Smooth muscle cell (in vitro differentiated cells): ENCODE measurements around the gene ZNF581. TPM values are rescaled to one million over a fixed set of nuclear protein-coding genes. Genes with fewer than 3 reads are reported as not detected.

Source experiments
- DNase-seq: peaks from one replicate; lab custom pipeline; 2025; ENCODE audit not compliant: unreplicated experiment; lab: John Stamatoyannopoulos, UW
- H2AFZ ChIP-seq: fragments of 200-600 bp; sonication (generic); 2 replicates; pipeline ENCODE4 v1.6.0; 2016; ENCODE audit warnings: antibody characterized with exemption, low read depth, mild to moderate bottlenecking
- H3F3A ChIP-seq: fragments of 200-600 bp; sonication (generic); 2 replicates; pipeline ENCODE4 v1.6.0; 2017; ENCODE audit warnings: antibody characterized with exemption, low read depth
- H3K27ac ChIP-seq: fragments of 200-600 bp; sonication (generic); 2 replicates; pipeline ENCODE4 v1.5.1; 2016; ENCODE audit warnings: low read depth, mild to moderate bottlenecking
- H3K27me3 ChIP-seq: fragments of 200-600 bp; sonication (generic); 2 replicates; pipeline ENCODE4 v1.6.1; 2016; ENCODE audit warnings: low read depth, mild to moderate bottlenecking
- H3K36me3 ChIP-seq: fragments of 200-600 bp; sonication (generic); 2 replicates; pipeline ENCODE4 v1.5.1; 2016; ENCODE audit warnings: low read depth
- H3K4me1 ChIP-seq: fragments of 200-600 bp; sonication (generic); 2 replicates; pipeline ENCODE4 v1.5.1; 2016; ENCODE audit warnings: low read depth
- H3K4me2 ChIP-seq: fragments of 200-600 bp; sonication (generic); 2 replicates; pipeline ENCODE4 v1.6.0; 2016; ENCODE audit warnings: mild to moderate bottlenecking
- H3K4me3 ChIP-seq: fragments of 200-600 bp; sonication (generic); 2 replicates; pipeline ENCODE4 v1.5.1; 2016; ENCODE audit warnings: mild to moderate bottlenecking
- H3K79me2 ChIP-seq: fragments of 200-600 bp; sonication (generic); 2 replicates; pipeline ENCODE4 v1.6.0; 2016; ENCODE audit warnings: low read depth, mild to moderate bottlenecking
- H3K9ac ChIP-seq: fragments of 200-600 bp; sonication (generic); 2 replicates; pipeline ENCODE4 v1.6.0; 2016; ENCODE audit warnings: low read depth
- H3K9me3 ChIP-seq: fragments of 200-600 bp; sonication (generic); replicated peaks from 2 replicates; pipeline ENCODE4 v1.5.1; 2016; ENCODE audit warnings: low read depth
- H4K20me1 ChIP-seq: fragments of 200-600 bp; sonication (generic); 2 replicates; pipeline ENCODE4 v1.6.0; 2016; ENCODE audit warnings: low read depth
- WGBS: methylation state at CpG from one replicate; pipeline ENCODE4 v1.1.7; 2016; ENCODE audit warnings: low lambda C conversion rate; 5-methylcytosine and 5-hydroxymethylcytosine counted together
- polyA plus RNA-seq: library from polyadenylated mRNA; unstranded; fragments of >200 nt; fragmentation: Nextera tagmentation; extraction: Ambion mirVana; gene quantifications from 2 replicates; pipeline ENCODE4 v1.2.1, GENCODE V29; 2016
- total RNA-seq: library from RNA; depleted of rRNA; stranded (reverse); fragments of >200 nt; gene quantifications from 2 replicates; pipeline ENCODE4 v1.2.3, GENCODE V29; 2014
- TF ChIP-seq, protein P1 (sequence below): fragments of 200-600 bp; sonication (generic); IDR thresholded peaks from 2 replicates; pipeline ENCODE4 v1.5.1; 2017; ENCODE audit warnings: borderline replicate concordance, mild to moderate bottlenecking, antibody characterized with exemption; ENCODE audit not compliant: insufficient read depth, poor library complexity, severe bottlenecking

ZNF581 gene
- total and polyA plus RNA-seq, 2 experiments from 2014 or later: 10.0 to 21.4 TPM

DNA sequence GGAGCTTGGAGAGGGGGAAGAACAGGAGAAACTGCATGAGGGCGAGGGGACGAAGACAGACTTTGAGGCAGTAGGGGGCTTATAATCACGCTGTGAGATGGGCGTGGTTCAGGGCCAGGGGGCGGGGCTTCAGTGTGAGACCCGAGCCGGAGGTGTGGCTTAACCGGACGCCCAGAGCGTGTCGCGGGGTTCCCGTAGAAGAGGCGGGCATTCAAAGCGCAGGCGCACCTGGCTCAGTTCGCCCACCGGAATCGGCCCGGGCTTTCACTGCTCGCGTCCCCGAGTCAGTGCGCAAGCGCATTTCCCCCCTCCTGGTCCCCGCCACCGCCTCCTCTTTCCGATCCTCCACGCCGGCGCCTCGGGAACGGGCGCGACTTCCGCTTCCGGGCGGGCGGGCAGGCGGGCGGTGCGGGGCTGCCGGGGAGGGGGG is 38.2 kb upstream of the ZNF581 start:
- Histone ChIP-seq H4K20me1 (peaks cover 29% of the 10 kb centered on the region), H3K27me3 (no peaks in the 10 kb centered on the region), H3K9ac (no peak overlapping the region), H3F3A (peaks cover 16% of the 10 kb centered on the region), H3K79me2 (peaks cover 35% of the 10 kb centered on the region), H3K9me3 (no peaks in the 10 kb centered on the region), H3K27ac (peak overlapping the region; percentile 85), H3K36me3 (no peaks in the 10 kb centered on the region), H3K4me3 (peak overlapping the region; percentile 80), H2AFZ (no peak overlapping the region), H3K4me2 (peak overlapping the region; percentile 88), H3K4me1 (peaks cover 16% of the 10 kb centered on the region)
- TF ChIP-seq, protein P1, sequence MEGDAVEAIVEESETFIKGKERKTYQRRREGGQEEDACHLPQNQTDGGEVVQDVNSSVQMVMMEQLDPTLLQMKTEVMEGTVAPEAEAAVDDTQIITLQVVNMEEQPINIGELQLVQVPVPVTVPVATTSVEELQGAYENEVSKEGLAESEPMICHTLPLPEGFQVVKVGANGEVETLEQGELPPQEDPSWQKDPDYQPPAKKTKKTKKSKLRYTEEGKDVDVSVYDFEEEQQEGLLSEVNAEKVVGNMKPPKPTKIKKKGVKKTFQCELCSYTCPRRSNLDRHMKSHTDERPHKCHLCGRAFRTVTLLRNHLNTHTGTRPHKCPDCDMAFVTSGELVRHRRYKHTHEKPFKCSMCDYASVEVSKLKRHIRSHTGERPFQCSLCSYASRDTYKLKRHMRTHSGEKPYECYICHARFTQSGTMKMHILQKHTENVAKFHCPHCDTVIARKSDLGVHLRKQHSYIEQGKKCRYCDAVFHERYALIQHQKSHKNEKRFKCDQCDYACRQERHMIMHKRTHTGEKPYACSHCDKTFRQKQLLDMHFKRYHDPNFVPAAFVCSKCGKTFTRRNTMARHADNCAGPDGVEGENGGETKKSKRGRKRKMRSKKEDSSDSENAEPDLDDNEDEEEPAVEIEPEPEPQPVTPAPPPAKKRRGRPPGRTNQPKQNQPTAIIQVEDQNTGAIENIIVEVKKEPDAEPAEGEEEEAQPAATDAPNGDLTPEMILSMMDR: no peak
- peak; percentile 95 for DNase-seq
- WGBS: under 1% methylated on average over 29 of the region's 43 CpGs

DNA sequence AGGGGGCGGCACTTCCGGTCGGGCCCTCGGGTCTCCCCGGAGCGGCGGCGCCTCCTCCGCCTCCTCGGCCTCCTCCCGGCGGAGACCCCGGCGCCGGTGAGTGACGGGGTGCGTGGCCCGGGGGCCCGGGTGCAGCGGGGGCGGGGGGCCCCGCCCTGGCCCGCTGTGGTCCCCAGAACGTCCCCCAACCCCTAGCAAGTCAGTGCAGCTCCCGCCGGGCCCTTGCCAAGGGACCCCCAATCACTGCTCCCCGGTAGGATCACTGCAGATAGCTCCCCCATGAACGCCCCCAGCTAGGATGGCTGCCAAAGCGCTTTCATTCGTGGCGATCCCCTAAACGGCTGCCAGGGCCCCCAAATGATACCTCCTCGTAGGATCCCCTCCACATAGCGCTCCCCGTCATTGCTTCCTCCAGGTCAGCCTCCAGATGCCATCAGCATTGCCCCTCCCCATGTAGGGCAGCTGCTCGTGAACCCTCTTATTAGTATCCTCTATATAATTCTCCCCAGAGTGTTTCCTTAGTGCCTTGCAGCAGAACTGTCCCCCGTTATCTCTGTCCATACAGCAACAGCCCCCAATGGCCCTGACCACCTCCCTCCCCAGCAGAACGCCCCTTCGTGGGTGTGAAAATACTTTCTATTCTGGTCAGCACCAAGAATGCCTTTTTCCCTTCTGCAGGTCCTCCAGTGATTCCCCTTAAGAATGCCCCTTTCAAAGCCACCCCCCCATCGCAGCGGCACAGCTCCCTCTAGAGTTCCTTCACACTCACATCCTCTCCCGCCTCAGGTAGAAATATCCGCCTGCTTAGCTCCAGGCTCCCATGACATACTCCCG is 37.6 kb upstream of the ZNF581 start, which contains the start of gene ZNF865:
Gene ZNF865 (plus strand): TSS at position 11 of the 834 bp plus-strand sequence. CDS start 7,972 bp downstream, outside the sequence.
- Histone ChIP-seq H3F3A (peaks cover 14% of the 10 kb centered on the region), H3K27me3 (no peaks in the 10 kb centered on the region), H3K4me1 (peaks cover 13% of the 10 kb centered on the region), H3K9me3 (no peaks in the 10 kb centered on the region), H3K4me2 (peak within 1 kb of the TSS; percentile 88), H2AFZ (no peak within 1 kb of the TSS), H3K27ac (peak within 1 kb of the TSS; percentile 85), H3K9ac (peak within 1 kb of the TSS; percentile 88), H4K20me1 (peaks cover 29% of the 10 kb centered on the region), H3K36me3 (no peaks in the 10 kb centered on the region), H3K4me3 (peak within 1 kb of the TSS; percentile 80), H3K79me2 (peaks cover 41% of the 10 kb centered on the region)
- peak; percentile 55 for DNase-seq
- WGBS: 2% methylated on average over 20 of the region's 44 CpGs
- TF ChIP-seq, protein P1: peak; percentile 60

DNA sequence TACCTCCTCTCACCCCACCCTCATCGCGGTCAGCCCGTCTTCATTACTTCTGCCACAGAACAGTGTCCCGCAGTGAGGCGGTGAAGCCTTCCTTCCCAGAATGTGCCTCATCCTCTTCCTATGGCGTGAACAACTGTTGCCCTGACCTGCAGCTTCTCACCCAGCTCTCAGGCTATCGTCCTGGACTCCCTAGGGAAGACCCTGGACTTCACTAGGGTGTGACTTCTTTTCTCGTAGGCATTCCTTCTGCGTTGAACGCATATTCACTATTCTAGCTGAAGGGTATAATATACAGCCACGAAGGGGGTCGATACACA is 37.0 kb upstream of the ZNF581 start:
- Histone ChIP-seq H3K9ac (peak overlapping the region; percentile 53), H3K9me3 (no peaks in the 10 kb centered on the region), H3K4me1 (peaks cover 10% of the 10 kb centered on the region), H3K36me3 (no peaks in the 10 kb centered on the region), H2AFZ (no peak overlapping the region), H3K79me2 (peaks cover 43% of the 10 kb centered on the region), H3K4me2 (peak overlapping the region; percentile 88), H4K20me1 (peaks cover 33% of the 10 kb centered on the region), H3K27ac (peak overlapping the region; percentile 69), H3F3A (peaks cover 8% of the 10 kb centered on the region), H3K4me3 (peak overlapping the region; percentile 80), H3K27me3 (no peaks in the 10 kb centered on the region)
- WGBS: 31% methylated on average over 12 of the region's 12 CpGs
- TF ChIP-seq, protein P1: no peak
- no peak for DNase-seq
